ENCODE data around the gene BLTP3B.

GRCh38 chr12:100187857-100188519, 45.3 kb upstream of the BLTP3B start:
- TF ChIP-seq POLR2AphosphoS5 (IDR thresholded peaks at IDR 0.05; ENCODE audit: low read depth, low read length) (no peak), POLR2A (IDR thresholded peaks at IDR 0.05; ENCODE audit: low read depth, low read length) (no peak), TAF1 (IDR thresholded peaks at IDR 0.05; ENCODE audit: borderline replicate concordance, low read depth, low read length) (no peak)

All from GM12892 (cell line).